ENCODE measurements around the gene ROM1.
A peak's percentile ranks its signal among the peaks of the same experiment; 100 is the strongest.

ROM1 gene

DNA sequence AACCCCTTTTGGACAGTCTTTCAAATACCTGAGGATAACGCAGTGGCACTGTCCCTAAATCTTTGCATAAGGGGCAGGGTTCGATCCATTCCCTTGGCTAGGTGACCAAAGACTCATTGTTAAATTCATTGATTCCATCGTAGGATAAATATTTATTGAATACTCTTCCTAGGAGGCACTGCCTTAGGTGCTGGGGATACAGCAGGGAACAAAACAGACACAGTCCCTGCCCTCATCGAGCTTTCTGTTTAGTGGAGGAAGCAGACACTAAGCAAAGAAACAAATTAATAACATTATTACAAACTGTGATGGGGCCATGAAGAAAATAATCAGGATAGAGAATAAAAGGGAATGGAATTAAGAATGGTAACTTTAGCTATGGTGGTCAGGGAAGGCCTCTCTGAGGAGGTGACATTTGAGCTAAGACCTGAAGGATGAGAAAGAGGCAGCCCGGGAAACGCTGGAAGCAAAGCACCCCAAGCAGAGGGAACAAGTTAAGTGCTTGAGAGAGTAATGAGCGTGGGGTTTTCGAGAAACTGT lies 8.0 kb downstream of the ROM1 start:
- Histone ChIP-seq H2AFZ (ENCODE audit: low read depth, low read length) (peak overlapping the region; percentile 6; the same call in 1 of the 2 replicates), H4K20me1 (ENCODE audit: insufficient read depth, low read length) (no peaks in the 10 kb centered on the region), H3K27me3 (ENCODE audit: low read depth, low read length) (no peaks in the 10 kb centered on the region), H3K9me3 (ENCODE audit: insufficient read depth, low read length) (no peaks in the 10 kb centered on the region), H3K9ac (ENCODE audit: low read length) (peak overlapping the region; percentile 87), H3K4me3 (ENCODE audit: low read length) (peak overlapping the region; percentile 83), H3K79me2 (ENCODE audit: low read length) (peaks cover 19% of the 10 kb centered on the region), H3K27ac (ENCODE audit: low read length) (peak overlapping the region; percentile 77), H3K4me1 (ENCODE audit: low read length) (peaks cover 14% of the 10 kb centered on the region), H3K4me2 (ENCODE audit: low read length) (peak overlapping the region; percentile 100), H3K36me3 (replicated peaks; ENCODE audit: low read depth, low read length) (peaks cover 24% of the 10 kb centered on the region)
- TF ChIP-seq, protein P1, sequence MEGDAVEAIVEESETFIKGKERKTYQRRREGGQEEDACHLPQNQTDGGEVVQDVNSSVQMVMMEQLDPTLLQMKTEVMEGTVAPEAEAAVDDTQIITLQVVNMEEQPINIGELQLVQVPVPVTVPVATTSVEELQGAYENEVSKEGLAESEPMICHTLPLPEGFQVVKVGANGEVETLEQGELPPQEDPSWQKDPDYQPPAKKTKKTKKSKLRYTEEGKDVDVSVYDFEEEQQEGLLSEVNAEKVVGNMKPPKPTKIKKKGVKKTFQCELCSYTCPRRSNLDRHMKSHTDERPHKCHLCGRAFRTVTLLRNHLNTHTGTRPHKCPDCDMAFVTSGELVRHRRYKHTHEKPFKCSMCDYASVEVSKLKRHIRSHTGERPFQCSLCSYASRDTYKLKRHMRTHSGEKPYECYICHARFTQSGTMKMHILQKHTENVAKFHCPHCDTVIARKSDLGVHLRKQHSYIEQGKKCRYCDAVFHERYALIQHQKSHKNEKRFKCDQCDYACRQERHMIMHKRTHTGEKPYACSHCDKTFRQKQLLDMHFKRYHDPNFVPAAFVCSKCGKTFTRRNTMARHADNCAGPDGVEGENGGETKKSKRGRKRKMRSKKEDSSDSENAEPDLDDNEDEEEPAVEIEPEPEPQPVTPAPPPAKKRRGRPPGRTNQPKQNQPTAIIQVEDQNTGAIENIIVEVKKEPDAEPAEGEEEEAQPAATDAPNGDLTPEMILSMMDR (IDR thresholded peaks at IDR 0.05; ENCODE audit: low read depth, low read length) = no peak
- TF ChIP-seq EZH2phosphoT487 (IDR thresholded peaks at IDR 0.05; ENCODE audit: low read depth) = no peak

DNA sequence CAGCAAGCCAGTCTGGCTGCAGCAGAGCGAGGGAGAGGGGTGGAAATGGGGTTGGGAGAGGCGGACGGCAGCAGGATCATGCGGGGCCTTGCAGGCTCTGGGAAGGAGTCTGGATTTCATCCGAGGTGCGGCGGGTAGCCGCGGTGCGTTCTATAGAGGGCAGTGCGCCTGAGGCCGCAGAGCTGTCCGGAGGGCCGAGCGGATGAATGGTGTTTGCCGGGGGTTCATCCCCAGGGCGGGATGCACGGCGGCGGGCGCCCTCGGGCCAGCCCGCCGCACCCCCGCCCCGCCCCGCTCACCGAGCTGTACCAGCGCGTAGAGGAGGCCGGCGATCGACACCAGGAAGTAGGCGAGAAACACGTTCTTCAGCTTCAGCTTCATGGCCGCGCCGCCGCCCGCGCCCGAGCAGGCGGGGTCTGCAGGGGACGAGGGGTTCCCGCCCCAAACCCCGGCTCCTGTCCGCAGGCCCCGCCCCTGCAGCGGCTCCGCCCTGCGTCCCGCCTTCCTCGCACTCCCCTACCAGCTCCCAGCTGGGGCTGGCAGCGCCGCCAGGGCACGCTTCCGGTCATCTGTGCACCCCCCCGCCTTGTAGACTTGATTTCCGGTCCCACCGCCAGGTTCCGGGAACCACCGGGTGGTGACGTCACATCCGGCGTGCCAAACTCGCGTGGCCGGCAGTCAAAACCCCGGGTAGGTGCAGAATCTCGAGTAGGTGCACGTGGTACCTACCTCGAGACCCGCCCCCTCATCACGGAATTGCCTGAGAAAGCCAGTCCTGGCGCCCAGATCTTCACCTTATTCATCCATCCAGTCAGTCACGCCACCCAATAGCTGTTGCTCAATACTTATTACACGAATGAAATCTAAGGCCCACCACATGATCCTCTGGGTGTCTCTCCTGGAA lies 8.8 kb downstream of the ROM1 start, which contains the start of gene B3GAT3:
TSS of gene B3GAT3 (minus strand) at position 420 of the 904 bp plus-strand sequence. CDS start at position 381, 39 bp downstream.
- Histone ChIP-seq H3K9me3 (ENCODE audit: insufficient read depth, low read length) (no peaks in the 10 kb centered on the region), H3K4me2 (ENCODE audit: low read length) (peak within 1 kb of the TSS; percentile 100), H3K27ac (ENCODE audit: low read length) (peak within 1 kb of the TSS; percentile 77), H2AFZ (ENCODE audit: low read depth, low read length) (peak within 1 kb of the TSS; percentile 19; the same call in 1 of the 2 replicates), H3K79me2 (ENCODE audit: low read length) (peaks cover 19% of the 10 kb centered on the region), H3K27me3 (ENCODE audit: low read depth, low read length) (no peaks in the 10 kb centered on the region), H3K4me1 (ENCODE audit: low read length) (peaks cover 14% of the 10 kb centered on the region), H4K20me1 (ENCODE audit: insufficient read depth, low read length) (no peaks in the 10 kb centered on the region), H3K36me3 (replicated peaks; ENCODE audit: low read depth, low read length) (peaks cover 31% of the 10 kb centered on the region), H3K9ac (ENCODE audit: low read length) (peak within 1 kb of the TSS; percentile 87), H3K4me3 (ENCODE audit: low read length) (peak within 1 kb of the TSS; percentile 83)
- TF ChIP-seq, protein P1 (IDR thresholded peaks at IDR 0.05; ENCODE audit: low read depth, low read length) = no peak
- no peak for TF ChIP-seq EZH2phosphoT487 (IDR thresholded peaks at IDR 0.05; ENCODE audit: low read depth)

DNA sequence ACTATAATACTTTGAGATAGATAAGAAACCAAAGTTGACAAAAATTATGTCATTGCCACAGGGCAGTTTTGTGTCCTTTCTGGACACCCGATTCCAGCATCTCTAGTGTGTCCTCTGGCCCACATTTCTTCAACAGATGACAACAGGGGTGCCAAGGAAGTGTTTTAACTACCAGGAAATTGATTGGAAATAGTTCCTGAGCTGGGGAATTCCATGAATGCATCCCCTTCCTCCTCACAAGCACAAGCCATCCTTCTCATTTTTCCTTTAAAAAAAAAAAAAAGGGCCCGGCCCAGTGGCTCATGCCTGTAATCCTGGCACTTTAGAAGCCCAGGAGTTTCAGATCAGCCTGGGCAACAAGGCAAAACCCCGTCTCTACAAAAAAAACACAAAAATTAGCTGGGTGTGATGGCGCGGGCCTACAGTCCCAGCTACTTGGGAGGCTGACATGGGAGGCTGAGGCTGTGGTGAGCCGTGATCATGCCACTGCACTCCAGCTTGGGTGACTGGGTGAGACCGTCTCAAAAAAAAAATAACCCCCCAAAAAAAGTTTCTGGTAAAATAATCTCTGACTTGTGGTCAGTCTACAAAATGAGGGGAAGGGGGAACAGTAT lies 9.5 kb downstream of the ROM1 start:
- Histone ChIP-seq H3K9ac (ENCODE audit: low read length) (peak overlapping the region; percentile 40; the same call in 1 of the 2 replicates), H3K4me1 (ENCODE audit: low read length) (peaks cover 14% of the 10 kb centered on the region), H3K27ac (ENCODE audit: low read length) (peak overlapping the region; percentile 77), H4K20me1 (ENCODE audit: insufficient read depth, low read length) (no peaks in the 10 kb centered on the region), H3K4me2 (ENCODE audit: low read length) (peak overlapping the region; percentile 100), H2AFZ (ENCODE audit: low read depth, low read length) (peak overlapping the region; percentile 19; the same call in 1 of the 2 replicates), H3K36me3 (replicated peaks; ENCODE audit: low read depth, low read length) (peaks cover 35% of the 10 kb centered on the region), H3K9me3 (ENCODE audit: insufficient read depth, low read length) (no peaks in the 10 kb centered on the region), H3K4me3 (ENCODE audit: low read length) (peak overlapping the region; percentile 83), H3K27me3 (ENCODE audit: low read depth, low read length) (no peaks in the 10 kb centered on the region), H3K79me2 (ENCODE audit: low read length) (peaks cover 19% of the 10 kb centered on the region)
- no peak for TF ChIP-seq EZH2phosphoT487 (IDR thresholded peaks at IDR 0.05; ENCODE audit: low read depth)
- TF ChIP-seq, protein P1 (IDR thresholded peaks at IDR 0.05; ENCODE audit: low read depth, low read length) = no peak

DNA sequence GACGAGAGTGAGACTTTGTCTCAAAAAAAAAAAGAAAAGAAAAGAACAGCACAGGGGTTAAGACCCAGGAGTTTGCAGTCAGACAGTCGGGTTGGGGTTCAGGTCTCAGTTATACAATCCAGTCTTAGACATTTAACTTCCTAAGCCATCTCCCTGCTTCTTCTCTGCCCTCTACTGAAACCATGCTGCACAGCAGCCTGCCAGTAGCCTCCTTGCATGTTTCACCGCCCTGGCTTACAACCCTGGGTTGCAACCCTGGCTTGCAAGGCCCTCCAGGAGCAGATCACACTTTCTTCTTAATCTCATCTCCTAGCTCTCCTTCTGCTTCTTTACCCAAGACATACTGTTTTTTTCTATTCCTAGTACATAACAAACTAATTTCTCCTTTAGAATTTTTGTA lies 14.7 kb downstream of the ROM1 start:
- no peak overlapping the region for H3K27ac ChIP-seq (ENCODE audit: low read length)
- no peaks in the 10 kb centered on the region for H3K79me2 ChIP-seq (ENCODE audit: low read length)
- no peak overlapping the region for H3K4me2 ChIP-seq (ENCODE audit: low read length)
- H2AFZ ChIP-seq (ENCODE audit: low read depth, low read length) = no peak overlapping the region
- no peak overlapping the region for H3K9ac ChIP-seq (ENCODE audit: low read length)
- H3K9me3 ChIP-seq (ENCODE audit: insufficient read depth, low read length) = no peaks in the 10 kb centered on the region
- no peak overlapping the region for H3K4me3 ChIP-seq (ENCODE audit: low read length)
- H4K20me1 ChIP-seq (ENCODE audit: insufficient read depth, low read length) = no peaks in the 10 kb centered on the region
- H3K36me3 ChIP-seq (replicated peaks; ENCODE audit: low read depth, low read length) = peaks cover 56% of the 10 kb centered on the region
- H3K4me1 ChIP-seq (ENCODE audit: low read length) = no peaks in the 10 kb centered on the region
- H3K27me3 ChIP-seq (ENCODE audit: low read depth, low read length) = no peaks in the 10 kb centered on the region
- TF ChIP-seq, protein P1 (IDR thresholded peaks at IDR 0.05; ENCODE audit: low read depth, low read length) = no peak
- TF ChIP-seq EZH2phosphoT487 (IDR thresholded peaks at IDR 0.05; ENCODE audit: low read depth) = no peak

All from OCI-LY3 (cell line).